Measurements from ENCODE around the gene PRODH2.

- TF ChIP-seq CTCF (conservative IDR thresholded peaks at IDR 0.05) (no peak), ZFX (IDR thresholded peaks at IDR 0.05) (no peak)
Observed at GRCh38 chr19:35841961-35842595, 29.4 kb upstream of the PRODH2 start.

All from C4-2B (cell line).